Glutamatergic neuron (in vitro differentiated cells): ENCODE measurements around the gene BCOR. TPM values are rescaled to one million over a fixed set of nuclear protein-coding genes. Genes with fewer than 3 reads are reported as not detected.

Experiments used
- DNase-seq: peaks from one replicate; pipeline ENCODE4 v3.0.0; 2022
- H3K27ac Mint-ChIP-seq: one replicate; pipeline ENCODE4 v1.8.0; 2020; ENCODE audit warnings: mild to moderate bottlenecking, mixed read lengths, inconsistent platforms; ENCODE audit not compliant: unreplicated experiment
- H3K27me3 Mint-ChIP-seq: one replicate; pipeline ENCODE4 v1.8.0; 2020; ENCODE audit warnings: mild to moderate bottlenecking, moderate library complexity, mixed read lengths, inconsistent platforms; ENCODE audit not compliant: unreplicated experiment
- H3K36me3 Mint-ChIP-seq: one replicate; pipeline ENCODE4 v1.8.0; 2020; ENCODE audit warnings: mild to moderate bottlenecking, mixed read lengths, inconsistent platforms; ENCODE audit not compliant: unreplicated experiment
- H3K4me1 Mint-ChIP-seq: one replicate; pipeline ENCODE4 v1.8.0; 2020; ENCODE audit warnings: mild to moderate bottlenecking, low read depth, mixed read lengths, inconsistent platforms; ENCODE audit not compliant: unreplicated experiment
- H3K4me3 Mint-ChIP-seq: one replicate; pipeline ENCODE4 v1.8.0; 2020; ENCODE audit warnings: mild to moderate bottlenecking, mixed read lengths, inconsistent platforms; ENCODE audit not compliant: unreplicated experiment
- H3K9me3 Mint-ChIP-seq: one replicate; pipeline ENCODE4 v1.8.0; 2020; ENCODE audit warnings: mild to moderate bottlenecking, moderate library complexity, mixed read lengths, inconsistent platforms; ENCODE audit not compliant: unreplicated experiment
- CTCF ChIP-seq: fragments of 200-600 bp; sonication (generic); IDR thresholded peaks from one replicate; pipeline ENCODE4 v1.5.0; 2021; ENCODE audit not compliant: partially characterized antibody, unreplicated experiment
- total RNA-seq: library from RNA; stranded (reverse); fragmentation: NEBNext Ultra II Directional; extraction: Animal tissue kit (Norgen Biotek cat#: 25700); gene quantifications from one replicate; pipeline ENCODE4 v1.2.1, GENCODE V29; 2021; ENCODE audit not compliant: unreplicated experiment

The BCOR gene
- total RNA-seq, 1 donor from 2014 or later, result 59.0 TPM

GRCh38 chrX:40072246-40072645 lies 25.5 kb downstream of the BCOR start:
- Mint-ChIP-seq H3K36me3 (no peaks in the 10 kb centered on the region), H3K9me3 (no peaks in the 10 kb centered on the region), H3K4me1 (peaks cover 4% of the 10 kb centered on the region), H3K27ac (no peak overlapping the region), H3K27me3 (peaks cover 1% of the 10 kb centered on the region), H3K4me3 (no peak overlapping the region)
- TF ChIP-seq CTCF, result no peak
- DNase-seq, result no peak

GRCh38 chrX:40068048-40068447 lies 29.7 kb downstream of the BCOR start:
- H3K36me3 Mint-ChIP-seq, result no peaks in the 10 kb centered on the region
- peaks cover 13% of the 10 kb centered on the region for H3K4me1 Mint-ChIP-seq
- no peak overlapping the region for H3K4me3 Mint-ChIP-seq
- TF ChIP-seq CTCF, result no peak
- H3K27ac Mint-ChIP-seq, result no peak overlapping the region
- no peak for DNase-seq
- H3K27me3 Mint-ChIP-seq, result peaks cover 5% of the 10 kb centered on the region
- peaks cover 3% of the 10 kb centered on the region for H3K9me3 Mint-ChIP-seq

- Mint-ChIP-seq H3K27ac (no peak overlapping the region), H3K9me3 (peaks cover 3% of the 10 kb centered on the region), H3K27me3 (peaks cover 5% of the 10 kb centered on the region), H3K36me3 (no peaks in the 10 kb centered on the region), H3K4me3 (no peak overlapping the region), H3K4me1 (peaks cover 15% of the 10 kb centered on the region)
- no peak for DNase-seq
- TF ChIP-seq CTCF, result no peak
Observed at GRCh38 chrX:40066700-40067099, 31.1 kb downstream of the BCOR start.

GRCh38 chrX:40065296-40066046 lies 32.3 kb downstream of the BCOR start:
- H3K27ac Mint-ChIP-seq, result no peak overlapping the region
- no peak for DNase-seq
- H3K36me3 Mint-ChIP-seq, result no peaks in the 10 kb centered on the region
- H3K9me3 Mint-ChIP-seq, result peaks cover 3% of the 10 kb centered on the region
- peaks cover 6% of the 10 kb centered on the region for H3K27me3 Mint-ChIP-seq
- no peak overlapping the region for H3K4me3 Mint-ChIP-seq
- no peak for TF ChIP-seq CTCF
- H3K4me1 Mint-ChIP-seq, result peaks cover 15% of the 10 kb centered on the region

- no peak for DNase-seq
- Mint-ChIP-seq H3K4me1 (peaks cover 15% of the 10 kb centered on the region), H3K9me3 (peaks cover 3% of the 10 kb centered on the region), H3K36me3 (no peaks in the 10 kb centered on the region), H3K27ac (no peak overlapping the region), H3K27me3 (peaks cover 6% of the 10 kb centered on the region), H3K4me3 (no peak overlapping the region)
- TF ChIP-seq CTCF, result no peak
Observed at GRCh38 chrX:40064055-40064597, 33.6 kb downstream of the BCOR start.
